Loucy (cell line): ENCODE measurements around the gene ETV5.
A peak's percentile ranks its signal among the peaks of the same experiment; 100 is the strongest.

ENCODE experiments used
- H2AFZ ChIP-seq: fragments of 200-600 bp; sonication (generic); 2 replicates; pipeline ENCODE4 v1.6.0; 2016; ENCODE audit warnings: antibody characterized with exemption, mild to moderate bottlenecking, low read length, moderate library complexity
- H3F3A ChIP-seq: fragments of 200-600 bp; 2 replicates; pipeline ENCODE4 v1.6.0; 2016; ENCODE audit warnings: antibody characterized with exemption, low read depth, mild to moderate bottlenecking
- H3K27me3 ChIP-seq: fragments of 200-600 bp; sonication (generic); 2 replicates; pipeline ENCODE4 v1.6.1; 2014; ENCODE audit warnings: low read length, mild to moderate bottlenecking; ENCODE audit not compliant: insufficient read depth, poor library complexity, severe bottlenecking
- H3K36me3 ChIP-seq: fragments of 200-600 bp; sonication (generic); 2 replicates; pipeline ENCODE4 v1.6.1; 2016; ENCODE audit warnings: low read length; ENCODE audit not compliant: insufficient read depth
- H3K4me1 ChIP-seq: fragments of 200-600 bp; sonication (generic); 2 replicates; pipeline ENCODE4 v1.5.1; 2014; ENCODE audit warnings: low read length, mild to moderate bottlenecking; ENCODE audit not compliant: insufficient read depth, poor library complexity, severe bottlenecking
- H3K4me2 ChIP-seq: fragments of 200-600 bp; sonication (generic); 2 replicates; pipeline ENCODE4 v1.6.0; 2014; ENCODE audit warnings: antibody characterized with exemption, low read length, low read depth, mild to moderate bottlenecking; ENCODE audit not compliant: poor library complexity, severe bottlenecking
- H3K4me3 ChIP-seq: fragments of 200-600 bp; sonication (generic); 2 replicates; pipeline ENCODE4 v1.5.1; 2014; ENCODE audit warnings: low read length, mild to moderate bottlenecking, mixed read lengths; ENCODE audit not compliant: poor library complexity, severe bottlenecking
- H3K79me2 ChIP-seq: fragments of 200-600 bp; sonication (generic); 2 replicates; pipeline ENCODE4 v1.6.1; 2014; ENCODE audit warnings: low read length; ENCODE audit not compliant: insufficient read depth
- H3K9ac ChIP-seq: fragments of 200-600 bp; sonication (generic); 2 replicates; pipeline ENCODE4 v1.6.0; 2014; ENCODE audit warnings: mild to moderate bottlenecking, low read depth, low read length, moderate library complexity; ENCODE audit not compliant: poor library complexity, severe bottlenecking
- H3K9me2 ChIP-seq: fragments of 200-600 bp; sonication (generic); replicated peaks from 2 replicates; pipeline ENCODE4 v1.6.1; 2016; ENCODE audit warnings: low read depth, low read length, mixed read lengths
- H3K9me3 ChIP-seq: fragments of 200-600 bp; sonication (generic); 2 replicates; pipeline ENCODE4 v1.6.1; 2014; ENCODE audit warnings: mild to moderate bottlenecking, antibody characterized with exemption, low read length, low read depth; ENCODE audit not compliant: insufficient read depth
- H4K20me1 ChIP-seq: fragments of 200-600 bp; sonication (generic); 2 replicates; pipeline ENCODE4 v1.6.0; 2014; ENCODE audit warnings: antibody characterized with exemption, low read length, mild to moderate bottlenecking; ENCODE audit not compliant: insufficient read depth, poor library complexity, severe bottlenecking
- EZH2phosphoT487 ChIP-seq: fragments of 200-600 bp; IDR thresholded peaks from 2 replicates; pipeline ENCODE4 v1.6.1; 2018; ENCODE audit warnings: antibody characterized with exemption, mild to moderate bottlenecking, moderate library complexity, borderline replicate concordance
- TF ChIP-seq, protein P1 (sequence below): fragments of 200-600 bp; sonication (generic); conservative IDR thresholded peaks from 2 replicates; pipeline ENCODE4 v1.5.1; 2014; ENCODE audit warnings: mild to moderate bottlenecking, antibody characterized with exemption, low read length

ETV5 gene

GRCh38 chr3:186099178-186099577 is 9.7 kb downstream of the ETV5 start:
- no peak overlapping the region for H2AFZ ChIP-seq
- no peaks in the 10 kb centered on the region for H3K9me3 ChIP-seq
- no peaks in the 10 kb centered on the region for H3F3A ChIP-seq
- no peak for TF ChIP-seq EZH2phosphoT487
- TF ChIP-seq, protein P1, sequence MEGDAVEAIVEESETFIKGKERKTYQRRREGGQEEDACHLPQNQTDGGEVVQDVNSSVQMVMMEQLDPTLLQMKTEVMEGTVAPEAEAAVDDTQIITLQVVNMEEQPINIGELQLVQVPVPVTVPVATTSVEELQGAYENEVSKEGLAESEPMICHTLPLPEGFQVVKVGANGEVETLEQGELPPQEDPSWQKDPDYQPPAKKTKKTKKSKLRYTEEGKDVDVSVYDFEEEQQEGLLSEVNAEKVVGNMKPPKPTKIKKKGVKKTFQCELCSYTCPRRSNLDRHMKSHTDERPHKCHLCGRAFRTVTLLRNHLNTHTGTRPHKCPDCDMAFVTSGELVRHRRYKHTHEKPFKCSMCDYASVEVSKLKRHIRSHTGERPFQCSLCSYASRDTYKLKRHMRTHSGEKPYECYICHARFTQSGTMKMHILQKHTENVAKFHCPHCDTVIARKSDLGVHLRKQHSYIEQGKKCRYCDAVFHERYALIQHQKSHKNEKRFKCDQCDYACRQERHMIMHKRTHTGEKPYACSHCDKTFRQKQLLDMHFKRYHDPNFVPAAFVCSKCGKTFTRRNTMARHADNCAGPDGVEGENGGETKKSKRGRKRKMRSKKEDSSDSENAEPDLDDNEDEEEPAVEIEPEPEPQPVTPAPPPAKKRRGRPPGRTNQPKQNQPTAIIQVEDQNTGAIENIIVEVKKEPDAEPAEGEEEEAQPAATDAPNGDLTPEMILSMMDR = no peak
- H3K36me3 ChIP-seq = no peaks in the 10 kb centered on the region
- H3K27me3 ChIP-seq = no peaks in the 10 kb centered on the region
- no peak overlapping the region for H3K4me3 ChIP-seq
- H3K9ac ChIP-seq = no peak overlapping the region
- no peak overlapping the region for H3K4me2 ChIP-seq
- H3K9me2 ChIP-seq = no peaks in the 10 kb centered on the region
- H3K79me2 ChIP-seq = no peaks in the 10 kb centered on the region
- peaks cover 39% of the 10 kb centered on the region for H3K4me1 ChIP-seq
- no peaks in the 10 kb centered on the region for H4K20me1 ChIP-seq

GRCh38 chr3:186098740-186099139 is 10.1 kb downstream of the ETV5 start:
- no peaks in the 10 kb centered on the region for H3K27me3 ChIP-seq
- H3F3A ChIP-seq = no peaks in the 10 kb centered on the region
- H3K4me2 ChIP-seq = no peak overlapping the region
- no peaks in the 10 kb centered on the region for H3K79me2 ChIP-seq
- peaks cover 35% of the 10 kb centered on the region for H3K4me1 ChIP-seq
- no peaks in the 10 kb centered on the region for H4K20me1 ChIP-seq
- no peak overlapping the region for H3K9ac ChIP-seq
- no peaks in the 10 kb centered on the region for H3K9me3 ChIP-seq
- no peak overlapping the region for H3K4me3 ChIP-seq
- no peaks in the 10 kb centered on the region for H3K36me3 ChIP-seq
- TF ChIP-seq, protein P1 = no peak
- TF ChIP-seq EZH2phosphoT487 = no peak
- no peaks in the 10 kb centered on the region for H3K9me2 ChIP-seq
- no peak overlapping the region for H2AFZ ChIP-seq

- Histone ChIP-seq H3K4me1 (peaks cover 27% of the 10 kb centered on the region), H3K4me3 (peak overlapping the region; percentile 14)
These were observed 11.0 kb downstream of the ETV5 start for GRCh38 chr3:186097663-186098451.

GRCh38 chr3:186097317-186097662 is 11.6 kb downstream of the ETV5 start:
- Histone ChIP-seq H3K4me3 (peak overlapping the region; percentile 14), H3K4me2 (peak overlapping the region; percentile 57), H3K4me1 (peaks cover 27% of the 10 kb centered on the region), H2AFZ (no peak overlapping the region), H3K9ac (peak overlapping the region; percentile 15), H3F3A (no peaks in the 10 kb centered on the region), H3K36me3 (no peaks in the 10 kb centered on the region), H3K9me2 (no peaks in the 10 kb centered on the region), H3K9me3 (no peaks in the 10 kb centered on the region), H4K20me1 (no peaks in the 10 kb centered on the region), H3K79me2 (no peaks in the 10 kb centered on the region), H3K27me3 (no peaks in the 10 kb centered on the region)
- TF ChIP-seq EZH2phosphoT487 = no peak
- TF ChIP-seq, protein P1 = no peak

More at GRCh38 chr3:186097663-186098451, 11.0 kb downstream of the ETV5 start:
- H3K9ac ChIP-seq = peak overlapping the region; percentile 15
- peak overlapping the region; percentile 57 for H3K4me2 ChIP-seq
- H3K9me3 ChIP-seq = no peaks in the 10 kb centered on the region
- no peaks in the 10 kb centered on the region for H3F3A ChIP-seq
- H3K79me2 ChIP-seq = no peaks in the 10 kb centered on the region
- no peak for TF ChIP-seq EZH2phosphoT487
- H3K27me3 ChIP-seq = no peaks in the 10 kb centered on the region
- H4K20me1 ChIP-seq = no peaks in the 10 kb centered on the region
- no peak overlapping the region for H2AFZ ChIP-seq
- no peaks in the 10 kb centered on the region for H3K36me3 ChIP-seq
- H3K9me2 ChIP-seq = no peaks in the 10 kb centered on the region
